Left colon (tissue), 2 donors: Measurements from ENCODE around the gene HS3ST5. TPM values are rescaled to one million over a fixed set of nuclear protein-coding genes. Genes with fewer than 3 reads are reported as not detected.

ENCODE experiments used
- ATAC-seq: fragments of 200-7000 bp; cut with Tn5 transposase; one replicate; pipeline ENCODE4 v1.9.1; 2020; ENCODE audit warnings: mild to moderate bottlenecking, moderate library complexity
- DNase-seq, 2 donors: peaks; one replicate each; pipeline ENCODE4 v3.0.0-alpha.2; 2020
- intact Hi-C, 2 donors: fragments of 100-400 bp; cut with DNase I in 1 of 2; cut with micrococcal nuclease in 1 of 2; formaldehyde crosslinking; loops; one replicate each; pipeline versions ENCODE4 v1.11.2 to v1.14.0; 2022; cut with DNase I, micrococcal nuclease
- total RNA-seq, 2 donors: library from RNA; stranded (reverse); fragmentation: NEBNext Ultra II Directional; extraction: Animal tissue kit (Norgen Biotek cat#: 25700); gene quantifications; one replicate each; pipeline ENCODE4 v1.2.1, GENCODE V29; 2021
- donor health status: DM: no; HTN: no; CAD: no.
- donor health status: DM: yes; HTN: yes; CAD: no.

Gene HS3ST5
- total RNA-seq, 2 donors from 2014 or later, result 0.20 TPM; not detected in 1

DNA sequence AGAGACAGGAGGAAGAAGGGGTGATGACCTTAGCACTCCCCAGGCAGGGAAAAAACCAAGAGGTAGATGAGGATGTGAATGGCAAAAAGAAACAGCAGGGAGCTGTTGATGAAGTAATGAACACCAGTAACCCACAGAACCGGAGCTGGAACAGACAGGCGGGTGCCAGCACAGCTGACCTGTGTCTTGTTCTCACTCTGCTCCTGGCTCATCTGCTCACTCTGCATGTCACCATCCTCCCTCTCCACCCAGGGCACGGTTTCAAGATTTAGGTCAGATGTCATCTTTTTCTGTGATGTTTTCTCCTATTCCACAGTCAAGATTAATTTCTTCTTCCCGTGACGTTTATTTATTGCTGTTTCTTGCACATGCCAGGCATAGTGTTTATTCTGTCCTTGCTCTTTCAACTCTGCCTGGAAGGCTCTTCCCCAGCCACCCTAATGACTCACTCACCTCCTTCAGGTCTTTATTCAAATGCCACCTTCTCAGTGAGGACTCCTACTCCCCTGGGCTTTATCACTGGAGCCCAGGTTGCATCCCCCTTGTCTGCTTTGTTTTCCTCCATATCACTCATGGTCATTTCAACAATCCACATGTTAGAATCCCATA is 207.4 kb downstream of the HS3ST5 start:
- DNase-seq (no peak), ATAC-seq (no peak)
- intact Hi-C loops, result no loop called here

DNA sequence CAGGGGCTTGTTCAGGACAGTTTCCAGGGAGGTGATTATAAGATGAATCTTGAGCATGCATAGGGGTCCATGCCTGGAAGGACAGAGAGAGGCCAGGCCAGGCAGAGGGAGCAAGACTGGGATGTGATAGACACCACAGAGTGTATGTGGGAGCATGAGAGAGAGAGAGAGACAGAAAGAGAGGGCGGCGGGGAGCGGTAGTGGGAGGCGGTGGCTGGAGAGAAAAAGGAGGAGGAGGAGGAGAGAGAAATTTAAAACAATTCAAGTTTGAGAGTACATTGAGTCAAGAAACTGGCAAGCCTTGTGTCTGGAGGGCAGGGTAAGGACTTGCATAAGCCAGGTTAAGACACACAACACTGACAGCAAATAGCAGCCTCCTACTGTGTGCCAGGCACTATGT is 209.0 kb downstream of the HS3ST5 start:
- no peak for DNase-seq
- ATAC-seq, result no peak
- intact Hi-C loops, result no loop called here

- no peak for DNase-seq
- intact Hi-C loops, result no loop called here
- no peak for ATAC-seq
These were observed 210.9 kb downstream of the HS3ST5 start for GRCh38 chr6:114131945-114132344.

DNA sequence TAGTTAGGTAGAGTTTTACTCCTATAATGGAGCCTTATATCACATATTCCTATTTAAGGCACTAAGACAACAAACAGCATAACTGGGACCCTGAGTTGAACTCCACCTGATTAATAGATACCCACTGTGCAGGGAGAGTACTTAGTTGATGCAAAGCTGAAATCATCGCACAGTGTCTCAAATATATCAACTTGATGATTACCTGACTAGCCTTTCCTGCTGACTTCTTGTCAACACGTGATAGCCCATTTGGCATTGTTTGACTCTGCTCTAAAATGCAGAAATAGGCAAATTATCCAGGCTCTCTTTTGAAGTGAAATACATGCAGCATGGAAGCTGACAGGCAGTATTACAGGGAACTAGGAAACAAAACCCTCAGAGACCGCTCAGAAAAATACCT is 217.2 kb downstream of the HS3ST5 start:
- no peak for DNase-seq
- ATAC-seq, result no peak
- intact Hi-C loops, result no loop called here

- ATAC-seq (no peak), DNase-seq (no peak)
- intact Hi-C loops, result no loop called here
These were observed 220.7 kb downstream of the HS3ST5 start for GRCh38 chr6:114121913-114122662.

- ATAC-seq (no peak), DNase-seq (no peak)
- intact Hi-C loops, result no loop called here
These were observed 223.8 kb downstream of the HS3ST5 start for GRCh38 chr6:114119056-114119455.

DNA sequence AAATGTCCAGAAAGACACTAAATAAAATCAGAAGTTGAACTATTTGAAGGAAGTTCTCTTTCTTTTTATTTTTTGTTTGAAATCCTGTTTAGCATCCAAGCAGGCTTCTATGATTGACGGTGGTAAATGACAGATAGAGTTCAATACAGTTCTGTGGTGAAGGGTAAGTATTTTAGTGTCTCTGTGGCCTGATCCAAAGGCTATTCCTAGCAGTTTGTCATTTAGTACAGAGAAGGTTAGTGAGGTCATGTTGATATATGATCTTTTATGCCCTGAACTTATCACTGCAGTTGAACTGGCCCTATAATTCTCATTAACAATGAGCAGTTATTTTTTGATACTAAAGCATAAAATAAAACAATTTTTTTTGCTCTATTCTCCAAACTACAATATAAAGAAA is 227.2 kb downstream of the HS3ST5 start:
- ATAC-seq (no peak), DNase-seq (no peak)
- intact Hi-C loops, result no loop called here

DNA sequence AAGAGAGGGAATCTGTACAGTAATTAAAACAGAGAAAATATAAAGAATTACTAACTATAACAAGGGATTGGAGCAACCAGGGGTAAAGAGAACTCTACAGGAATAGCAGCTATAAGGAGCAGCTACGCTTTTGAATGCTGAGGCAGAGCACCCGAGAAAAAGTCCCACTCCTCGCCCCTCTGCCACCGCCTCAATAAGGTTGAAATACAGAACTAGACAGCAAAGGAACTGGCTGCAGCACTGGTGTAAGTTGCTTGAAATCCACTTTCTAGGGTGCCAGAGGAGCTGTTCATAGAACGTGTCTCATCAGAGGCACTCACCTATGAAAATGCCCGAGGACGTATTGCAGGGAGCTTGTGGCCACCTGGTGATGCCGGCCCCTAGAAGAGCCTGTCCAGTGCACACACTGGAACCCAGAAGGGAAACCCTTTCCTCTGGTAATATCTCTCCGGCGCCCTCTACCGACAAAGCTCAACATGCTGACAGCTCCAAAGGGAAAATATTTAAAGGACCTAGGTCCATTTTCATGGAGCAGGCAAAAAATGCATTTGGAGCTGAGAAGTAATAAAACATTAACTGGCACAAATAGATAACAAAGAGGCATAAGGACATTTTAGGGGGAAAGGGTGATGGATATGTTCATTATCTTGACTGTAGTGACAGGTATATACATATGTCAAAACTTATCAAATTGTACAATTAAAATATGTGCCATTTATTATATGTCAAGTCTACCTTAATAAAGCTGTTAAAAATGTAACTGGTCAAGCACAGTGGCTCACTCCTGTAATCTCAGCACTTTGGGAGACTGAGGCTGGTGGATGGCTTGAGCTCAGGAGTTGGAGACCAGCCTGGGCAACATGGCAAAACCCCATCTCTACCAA is 234.5 kb downstream of the HS3ST5 start:
- intact Hi-C loops, result no loop called here
- peak; percentile 71 for ATAC-seq

GRCh38 chr6:114106020-114106419 is 236.8 kb downstream of the HS3ST5 start:
- DNase-seq (no peak), ATAC-seq (no peak)
- intact Hi-C loops, result no loop called here

More for the DNA sequence above, 234.5 kb downstream of the HS3ST5 start:
- DNase-seq, result peak; percentile 57 to 83

- ATAC-seq, result no peak
- no peak for DNase-seq
- intact Hi-C loops, result no loop called here
These were observed 241.6 kb downstream of the HS3ST5 start for GRCh38 chr6:114101255-114101654.

DNA sequence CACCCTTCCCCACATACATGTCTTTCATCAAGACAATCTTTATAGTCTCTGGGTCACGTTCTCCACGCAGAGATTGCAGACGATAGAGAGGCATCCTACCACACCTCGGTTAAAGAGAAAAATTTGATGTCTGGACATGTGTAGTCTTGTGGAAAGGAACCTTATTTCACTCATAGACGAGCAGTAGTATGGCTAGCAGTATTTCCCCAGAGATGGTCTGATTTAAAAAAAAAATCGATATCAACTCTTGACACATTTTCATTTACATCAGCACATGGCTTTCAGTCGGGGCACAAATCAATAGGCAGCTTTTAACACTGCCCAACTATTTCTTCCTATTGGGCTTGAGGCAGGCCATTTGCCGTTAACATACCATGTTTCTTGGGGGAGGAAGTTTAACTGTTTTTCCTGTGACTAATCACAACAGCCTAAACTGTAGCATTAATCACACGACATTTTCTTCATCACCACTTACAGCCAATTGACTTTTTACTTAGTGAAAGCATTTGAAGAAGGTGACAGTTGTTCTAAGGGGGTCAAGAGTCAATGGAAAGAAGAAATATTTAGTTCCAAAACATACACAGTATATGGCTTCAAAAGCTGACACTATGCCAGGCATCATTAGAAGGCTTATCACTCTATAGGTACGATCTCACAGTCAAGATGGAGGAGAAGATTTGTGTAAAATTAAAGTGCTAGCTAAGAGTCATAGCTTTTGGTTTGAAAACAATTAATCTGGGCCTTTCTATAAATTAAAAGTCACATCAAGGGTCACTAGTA is 242.4 kb downstream of the HS3ST5 start:
- DNase-seq, result no peak
- ATAC-seq, result no peak
- intact Hi-C loops, result no loop called here

GRCh38 chr6:114096561-114097172 is 246.2 kb downstream of the HS3ST5 start:
- ATAC-seq, result no peak
- no peak for DNase-seq
- intact Hi-C loops, result no loop called here

- intact Hi-C loops, result no loop called here
- ATAC-seq, result no peak
- no peak for DNase-seq
These were observed 249.9 kb downstream of the HS3ST5 start for GRCh38 chr6:114092943-114093342.

- intact Hi-C loops, result no loop called here
- ATAC-seq (no peak), DNase-seq (no peak)
These were observed 252.2 kb downstream of the HS3ST5 start for GRCh38 chr6:114090626-114091025.

GRCh38 chr6:114087496-114087895 is 255.3 kb downstream of the HS3ST5 start:
- DNase-seq (no peak), ATAC-seq (no peak)
- intact Hi-C loops, result no loop called here

DNA sequence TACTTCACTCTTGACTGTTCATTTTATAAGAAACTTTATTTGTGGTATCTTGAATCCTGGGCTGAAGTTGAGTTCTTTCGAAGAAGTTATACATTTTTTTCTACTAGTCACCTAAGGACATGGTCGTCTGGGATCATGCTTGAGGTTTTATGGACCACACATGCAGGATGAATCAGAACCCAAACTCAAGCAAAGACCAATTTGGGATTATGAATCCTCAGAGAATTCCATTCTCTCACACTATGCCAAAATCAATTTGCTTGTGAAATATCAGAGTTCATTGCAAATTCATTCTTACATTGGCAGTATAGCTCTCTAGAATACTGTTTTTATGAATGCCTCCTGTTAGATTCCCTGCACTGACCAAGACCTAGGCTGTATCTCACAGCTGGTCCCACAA is 257.6 kb downstream of the HS3ST5 start:
- DNase-seq, result no peak
- intact Hi-C loops, result no loop called here
- ATAC-seq, result no peak

DNA sequence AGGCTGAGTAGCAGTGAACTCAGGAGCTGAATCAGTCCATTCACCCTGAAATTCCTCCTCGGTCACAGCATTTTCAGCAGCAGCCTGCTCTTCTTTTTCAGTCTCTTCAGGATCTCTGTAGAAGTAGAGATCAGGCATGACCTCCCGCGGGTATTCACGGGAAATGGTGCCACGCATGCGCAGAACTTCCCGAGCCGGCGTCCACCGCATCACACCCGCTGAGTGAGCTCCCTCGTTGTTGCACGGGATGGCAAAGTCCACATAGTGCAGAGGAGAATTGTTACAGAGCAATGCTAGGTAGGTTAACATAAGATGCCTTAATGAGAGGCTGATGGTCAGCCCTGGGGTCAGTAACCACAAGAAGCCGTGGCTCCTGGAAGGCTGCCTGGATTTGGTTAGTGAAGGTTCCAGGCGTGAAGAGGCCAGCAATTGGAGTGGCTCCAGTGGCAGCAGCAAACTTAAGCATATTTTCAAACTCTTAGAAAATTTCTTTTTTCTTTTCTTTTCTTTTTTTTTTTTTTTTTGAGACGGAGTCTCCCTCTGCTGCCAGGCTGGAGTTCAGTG is 258.4 kb downstream of the HS3ST5 start:
- DNase-seq (no peak), ATAC-seq (no peak)
- intact Hi-C loops, result no loop called here

- no peak for DNase-seq
- intact Hi-C loops, result no loop called here
- ATAC-seq, result no peak
These were observed 259.6 kb downstream of the HS3ST5 start for GRCh38 chr6:114083251-114083650.
